Muscle of back (tissue), 11 donors: ENCODE data around the gene TFEC. TPM values are rescaled to one million over a fixed set of nuclear protein-coding genes. Genes with fewer than 3 reads are reported as not detected.

ENCODE experiments used
- DNase-seq, 3 donors: peaks; one replicate each; pipeline versions ENCODE4 v3.0.0 to v3.0.0-alpha.2; 2013
- polyA plus RNA-seq, 10 donors: library from polyadenylated mRNA; unstranded; fragments of 120-200 nt; gene quantifications; one replicate each; pipeline ENCODE4 v1.2.1, GENCODE V29; 2013; ENCODE audit not compliant: insufficient read length in 10 of 10

TFEC gene
- polyA plus RNA-seq, 10 donors, result 1.2 to 2.2 (median 1.4) TPM

GRCh38 chr7:115995701-115996100 is 34.9 kb downstream of the TFEC start:
- no peak for DNase-seq

GRCh38 chr7:115988401-115988800 is 42.2 kb downstream of the TFEC start:
- DNase-seq, result no peak

GRCh38 chr7:115987486-115987885 is 43.1 kb downstream of the TFEC start:
- DNase-seq, result no peak

- no peak for DNase-seq
Observed at GRCh38 chr7:115984105-115984504, 46.5 kb downstream of the TFEC start.

- no peak for DNase-seq
Observed at GRCh38 chr7:115980159-115980558, 50.4 kb downstream of the TFEC start.

- DNase-seq, result no peak
Observed at GRCh38 chr7:115976651-115977050, 53.9 kb downstream of the TFEC start.

GRCh38 chr7:115975766-115976165 is 54.8 kb downstream of the TFEC start:
- DNase-seq, result no peak

GRCh38 chr7:115973406-115973805 is 57.2 kb downstream of the TFEC start:
- DNase-seq, result no peak

GRCh38 chr7:115971506-115971905 is 59.1 kb downstream of the TFEC start:
- DNase-seq, result no peak

- no peak for DNase-seq
Observed at GRCh38 chr7:115968596-115968995, 62.0 kb downstream of the TFEC start.

- DNase-seq, result no peak
Observed at GRCh38 chr7:115968171-115968570, 62.4 kb downstream of the TFEC start.

- no peak for DNase-seq
Observed at GRCh38 chr7:115965796-115966475, 64.6 kb downstream of the TFEC start.

GRCh38 chr7:115965236-115965635 is 65.3 kb downstream of the TFEC start:
- no peak for DNase-seq

- DNase-seq, result no peak
Observed at GRCh38 chr7:115964799-115965198, 65.8 kb downstream of the TFEC start.

GRCh38 chr7:115962340-115962739 is 68.2 kb downstream of the TFEC start:
- no peak for DNase-seq

- DNase-seq, result no peak
Observed at GRCh38 chr7:115953592-115954255, 76.8 kb downstream of the TFEC start.

- no peak for DNase-seq
Observed at GRCh38 chr7:115952832-115953231, 77.7 kb downstream of the TFEC start.

GRCh38 chr7:115951547-115951946 is 79.0 kb downstream of the TFEC start:
- no peak for DNase-seq

- no peak for DNase-seq
Observed at GRCh38 chr7:115941703-115942268, 88.8 kb downstream of the TFEC start.

GRCh38 chr7:115940460-115941060 is 90.0 kb downstream of the TFEC start:
- no peak for DNase-seq

- DNase-seq, result no peak
Observed at GRCh38 chr7:115937960-115938359, 92.6 kb downstream of the TFEC start.

GRCh38 chr7:115933471-115933870 is 97.1 kb downstream of the TFEC start:
- DNase-seq, result peak in 1 of 3 donors; percentile 34

- DNase-seq, result no peak
Observed at GRCh38 chr7:115932880-115933279, 97.7 kb downstream of the TFEC start.
